A549 (cell line): ENCODE data around the gene SNX30. TPM values are rescaled to one million over a fixed set of nuclear protein-coding genes. Genes with fewer than 3 reads are reported as not detected.

ENCODE experiments used
- ATAC-seq, 2 experiments: fragments of 200-7000 bp in 1 of 2; fragments of >200 bp in 1 of 2; cut with Nextera tagmentation in 1 of 2; cut with Tn5 transposase in 1 of 2; 3 replicates each; pipeline versions ENCODE4 v1.8.0 to v1.9.1; 2018 to 2020; ENCODE audit warnings: mild to moderate bottlenecking in 1 of 2, moderate library complexity in 1 of 2
- CTCF ChIA-PET: fragments of 300-600 bp; sonication (Branson Sonifier 250); formaldehyde crosslinking; extraction: SDS; loops from one replicate; lab custom pipeline; 2021; ENCODE audit warnings: antibody characterized with exemption, inconsistent platforms; lab: Yijun Ruan, JAX
- POLR2A ChIA-PET: fragments of 350-600 bp; formaldehyde crosslinking; extraction: SDS; loops from one replicate; lab custom pipeline; 2021; ENCODE audit warnings: antibody characterized with exemption, inconsistent platforms; lab: Yijun Ruan, JAX
- DNase-seq, 2 experiments: peaks; one replicate each; pipeline versions ENCODE4 v3.0.0 to v3.0.0-alpha.2; 2011 to 2016; ENCODE audit warnings: low read depth in 1 of 2, low spot score in 1 of 2
- FAIRE-seq: peaks from 2 replicates; lab custom pipeline; 2011; peaks lifted over from hg19 to GRCh38; lab: Jason Lieb, UNC
- H3K27ac ChIP-seq, 2 experiments: fragments of >200 bp; sonication (Bioruptor Twin); formaldehyde crosslinking; 3 replicates each; pipeline ENCODE4 v1.5.1; 2016 to 2017
- H3K4me1 ChIP-seq: fragments of >200 bp; sonication (Bioruptor Twin); formaldehyde crosslinking; 3 replicates; pipeline ENCODE4 v1.6.1; 2016
- H3K4me2 ChIP-seq: fragments of >200 bp; sonication (Bioruptor Twin); formaldehyde crosslinking; 3 replicates; pipeline ENCODE4 v1.6.1; 2016
- H3K4me3 ChIP-seq: fragments of >200 bp; sonication (Bioruptor Twin); formaldehyde crosslinking; 3 replicates; pipeline ENCODE4 v1.5.1; 2016
- H3K9me3 ChIP-seq: fragments of >200 bp; sonication (Bioruptor Twin); formaldehyde crosslinking; 3 replicates; pipeline ENCODE4 v1.6.1; 2016
- BCL3 ChIP-seq: fragments of >200 bp; sonication (Bioruptor Twin); formaldehyde crosslinking; IDR thresholded peaks from 3 replicates; pipeline ENCODE4 v1.6.1; 2016
- CHD2 ChIP-seq: fragments of 150-350 bp; IDR thresholded peaks from 2 replicates; pipeline ENCODE4 v1.6.1; 2014; ENCODE audit warnings: low read length; ENCODE audit not compliant: partially characterized antibody
- E2F6 ChIP-seq: IDR thresholded peaks from 2 replicates; pipeline ENCODE4 v1.6.1; 2012; ENCODE audit warnings: low read depth, borderline replicate concordance
- ELK1 ChIP-seq: fragments of 150-350 bp; IDR thresholded peaks from 2 replicates; pipeline ENCODE4 v1.6.1; 2014; ENCODE audit warnings: low read depth, mild to moderate bottlenecking, low read length
- EP300 ChIP-seq, 2 experiments: fragments of >200 bp; sonication (Bioruptor Twin); formaldehyde crosslinking; IDR thresholded peaks; 2 replicates in 1 of 2; 3 replicates in 1 of 2; pipeline ENCODE4 v1.6.1; 2016 to 2017
- FOSB ChIP-seq: fragments of 250-450 bp; sonication (Bioruptor Pico); IDR thresholded peaks from 2 replicates; pipeline ENCODE4 v1.5.0; 2020; ENCODE audit warnings: mild to moderate bottlenecking, moderate library complexity
- HES2 ChIP-seq: fragments of >200 bp; sonication (Bioruptor Twin); formaldehyde crosslinking; IDR thresholded peaks from 2 replicates; pipeline ENCODE4 v1.6.1; 2016
- HEYL ChIP-seq: fragments of 250-450 bp; sonication (Bioruptor Pico); IDR thresholded peaks from 2 replicates; pipeline ENCODE4 v1.8.0; 2021; ENCODE audit warnings: mild to moderate bottlenecking, moderate library complexity
- HOXB5 ChIP-seq: fragments of 250-450 bp; sonication (Bioruptor Pico); IDR thresholded peaks from 2 replicates; pipeline ENCODE4 v1.5.0; 2020; ENCODE audit warnings: mild to moderate bottlenecking, moderate library complexity
- JUN ChIP-seq, 2 experiments: fragments of >200 bp; sonication (Bioruptor Twin); formaldehyde crosslinking; IDR thresholded peaks; 2 replicates in 1 of 2; 3 replicates in 1 of 2; pipeline ENCODE4 v1.6.1; 2016 to 2017
- KDM1A ChIP-seq: fragments of 200-600 bp; sonication (generic); IDR thresholded peaks from 2 replicates; pipeline ENCODE4 v1.6.1; 2016; ENCODE audit warnings: low read depth, mild to moderate bottlenecking
- MAFK ChIP-seq: fragments of 450-650 bp; IDR thresholded peaks from 2 replicates; pipeline ENCODE4 v1.6.1; 2014; ENCODE audit not compliant: partially characterized antibody
- MAZ ChIP-seq: fragments of 150-350 bp; IDR thresholded peaks from 2 replicates; pipeline ENCODE4 v1.6.1; 2014; ENCODE audit warnings: antibody characterized with exemption, low read depth, low read length, borderline replicate concordance
- PBX3 ChIP-seq: IDR thresholded peaks from 2 replicates; pipeline ENCODE4 v1.6.1; 2012
- POLR2A ChIP-seq: IDR thresholded peaks from 2 replicates; pipeline ENCODE4 v1.6.1; 2012; ENCODE audit warnings: mild to moderate bottlenecking, low read length
- RFX5 ChIP-seq: fragments of 450-650 bp; IDR thresholded peaks from 2 replicates; pipeline ENCODE4 v1.7.1; 2014; ENCODE audit warnings: antibody characterized with exemption, mild to moderate bottlenecking, moderate library complexity
- RNF2 ChIP-seq: fragments of 200-600 bp; sonication (generic); IDR thresholded peaks from 2 replicates; pipeline ENCODE4 v1.6.1; 2016; ENCODE audit warnings: low read depth, mild to moderate bottlenecking, antibody characterized with exemption, moderate library complexity, borderline replicate concordance
- SREBF2 ChIP-seq: fragments of 450-650 bp; IDR thresholded peaks from 2 replicates; pipeline ENCODE4 v1.6.1; 2014; ENCODE audit warnings: mild to moderate bottlenecking, moderate library complexity
- TFCP2L1 ChIP-seq: fragments of 250-450 bp; sonication (Bioruptor Pico); IDR thresholded peaks from 2 replicates; pipeline ENCODE4 v1.5.0; 2021; ENCODE audit warnings: mild to moderate bottlenecking
- USF2 ChIP-seq: fragments of 450-650 bp; IDR thresholded peaks from 2 replicates; pipeline ENCODE4 v1.6.1; 2014; ENCODE audit warnings: antibody characterized with exemption
- ZNF302 ChIP-seq: fragments of 250-450 bp; sonication (Bioruptor Pico); IDR thresholded peaks from 2 replicates; pipeline ENCODE4 v1.9.0; 2021; ENCODE audit warnings: inconsistent platforms, mild to moderate bottlenecking, moderate library complexity
- ZSCAN20 ChIP-seq: fragments of 250-450 bp; sonication (Bioruptor Pico); IDR thresholded peaks from 2 replicates; pipeline ENCODE4 v1.8.0; 2022; ENCODE audit warnings: mild to moderate bottlenecking, moderate library complexity
- WGBS: methylation state at CpG from one replicate; pipeline ENCODE4 v1.1.6; 2017; ENCODE audit errors: missing lambda C conversion rate; 5-methylcytosine and 5-hydroxymethylcytosine counted together
- polyA plus RNA-seq, 4 experiments: library from polyadenylated mRNA; depleted of rRNA in 3 of 4; stranded (reverse); fragments of >200 nt; fragmentation: RNase III in 1 of 4; extraction: RNeasy Plus Mini Kit Qiagen cat#74134 plus additional on column Dnase treatment in 1 of 4; gene quantifications; 2 replicates in 3 of 4; 3 replicates in 1 of 4; pipeline ENCODE4 v1.2.3, GENCODE V29; 2011 to 2017

Gene SNX30
- polyA plus RNA-seq, 2 of the 4 experiments (the other 2 are of a cell fraction) = 3.1 to 3.6 TPM

- no peak for FAIRE-seq
- H3K27ac ChIP-seq = no peak overlapping the region
- no peak overlapping the region for H3K4me2 ChIP-seq
- TF ChIP-seq RFX5 (no peak), CHD2 (no peak), MAFK (no peak), POLR2A (no peak), SREBF2 (no peak), USF2 (no peak), RNF2 (no peak), EP300 (IDR thresholded peaks at IDR 0.05) (no peak), PBX3 (no peak), HES2 (no peak), ZSCAN20 (no peak), FOSB (CRISPR knock-in tag) (no peak), MAZ (no peak), ZNF302 (CRISPR knock-in tag) (no peak), HOXB5 (no peak), TFCP2L1 (CRISPR knock-in tag) (no peak), JUN (IDR thresholded peaks at IDR 0.05) (no peak), ELK1 (no peak), KDM1A (no peak), HEYL (CRISPR knock-in tag) (no peak)
- no peaks in the 10 kb centered on the region; the same call in 2 of the 3 replicates for H3K9me3 ChIP-seq
- ChIA-PET CTCF (interaction anchor here (0.8 kb wide), 1 partner anchor 16 kb away, joined by 3 read pairs; no protein-coding TSS in a partner anchor), POLR2A (no interaction called here)
- DNase-seq = no peak
- ATAC-seq = no peak
- 6% methylated on average over 1 of the region's 1 CpG for WGBS
- no peaks in the 10 kb centered on the region for H3K4me1 ChIP-seq
- no peak overlapping the region for H3K4me3 ChIP-seq
Measured at GRCh38 chr9:112894699-112895098, 144.1 kb downstream of the SNX30 start.

GRCh38 chr9:112896131-112896530, 145.6 kb downstream of the SNX30 start:
- Histone ChIP-seq H3K27ac (no peak overlapping the region), H3K4me1 (no peaks in the 10 kb centered on the region), H3K4me3 (no peak overlapping the region), H3K9me3 (no peaks in the 10 kb centered on the region; the same call in 2 of the 3 replicates), H3K4me2 (no peak overlapping the region)
- DNase-seq (no peak), FAIRE-seq (no peak), ATAC-seq (no peak)
- TF ChIP-seq ZNF302 (CRISPR knock-in tag) (no peak), KDM1A (no peak), CHD2 (no peak), POLR2A (no peak), E2F6 (no peak), BCL3 (no peak)
- POLR2A ChIA-PET = no interaction called here
- CTCF ChIA-PET = no interaction called here
- WGBS = 0% methylated on average over 3 of the region's 3 CpGs
